ENCODE results near the gene MOV10. TPM values are rescaled to one million over a fixed set of nuclear protein-coding genes. Genes with fewer than 3 reads are reported as not detected.

MOV10 gene
- total and polyA plus RNA-seq, 9 of the 15 experiments (the other 6 are each of a cell fraction or from before 2014, with no cell fraction given), result 16.7 to 105 (median 49.5) TPM

- no peak for TF ChIP-seq CREB3L1 (IDR thresholded peaks at IDR 0.05; ENCODE audit: borderline replicate concordance, low read depth)
- no peak for TF ChIP-seq ZNF764 (CRISPR knock-in tag; IDR thresholded peaks at IDR 0.05; ENCODE audit: low read depth)
- TF ChIP-seq CTBP1 (IDR thresholded peaks at IDR 0.05; ENCODE audit: borderline replicate concordance), result peak; percentile 60
- no peak for TF ChIP-seq ELF4 (CRISPR knock-in tag; IDR thresholded peaks at IDR 0.05)
- no peak for TF ChIP-seq ID3 (CRISPR knock-in tag; IDR thresholded peaks at IDR 0.05)
- TF ChIP-seq ID3 (tag; IDR thresholded peaks at IDR 0.05), result no peak
- TF ChIP-seq, protein P1, sequence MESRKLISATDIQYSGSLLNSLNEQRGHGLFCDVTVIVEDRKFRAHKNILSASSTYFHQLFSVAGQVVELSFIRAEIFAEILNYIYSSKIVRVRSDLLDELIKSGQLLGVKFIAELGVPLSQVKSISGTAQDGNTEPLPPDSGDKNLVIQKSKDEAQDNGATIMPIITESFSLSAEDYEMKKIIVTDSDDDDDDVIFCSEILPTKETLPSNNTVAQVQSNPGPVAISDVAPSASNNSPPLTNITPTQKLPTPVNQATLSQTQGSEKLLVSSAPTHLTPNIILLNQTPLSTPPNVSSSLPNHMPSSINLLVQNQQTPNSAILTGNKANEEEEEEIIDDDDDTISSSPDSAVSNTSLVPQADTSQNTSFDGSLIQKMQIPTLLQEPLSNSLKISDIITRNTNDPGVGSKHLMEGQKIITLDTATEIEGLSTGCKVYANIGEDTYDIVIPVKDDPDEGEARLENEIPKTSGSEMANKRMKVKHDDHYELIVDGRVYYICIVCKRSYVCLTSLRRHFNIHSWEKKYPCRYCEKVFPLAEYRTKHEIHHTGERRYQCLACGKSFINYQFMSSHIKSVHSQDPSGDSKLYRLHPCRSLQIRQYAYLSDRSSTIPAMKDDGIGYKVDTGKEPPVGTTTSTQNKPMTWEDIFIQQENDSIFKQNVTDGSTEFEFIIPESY (CRISPR knock-in tag; IDR thresholded peaks at IDR 0.05), result 0 out of 2 replicates have a peak, but pooled peaks have one; percentile 26
- peak; percentile 16 for TF ChIP-seq KDM5B (IDR thresholded peaks at IDR 0.05; ENCODE audit: insufficient replicate concordance, low read depth, low read length)
- TF ChIP-seq, protein P2, sequence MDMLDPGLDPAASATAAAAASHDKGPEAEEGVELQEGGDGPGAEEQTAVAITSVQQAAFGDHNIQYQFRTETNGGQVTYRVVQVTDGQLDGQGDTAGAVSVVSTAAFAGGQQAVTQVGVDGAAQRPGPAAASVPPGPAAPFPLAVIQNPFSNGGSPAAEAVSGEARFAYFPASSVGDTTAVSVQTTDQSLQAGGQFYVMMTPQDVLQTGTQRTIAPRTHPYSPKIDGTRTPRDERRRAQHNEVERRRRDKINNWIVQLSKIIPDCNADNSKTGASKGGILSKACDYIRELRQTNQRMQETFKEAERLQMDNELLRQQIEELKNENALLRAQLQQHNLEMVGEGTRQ (CRISPR knock-in tag; IDR thresholded peaks at IDR 0.05), result no peak
- no peak for TF ChIP-seq PTTG1 (tag; IDR thresholded peaks at IDR 0.05; ENCODE audit: low read depth)
- TF ChIP-seq, protein P3, sequence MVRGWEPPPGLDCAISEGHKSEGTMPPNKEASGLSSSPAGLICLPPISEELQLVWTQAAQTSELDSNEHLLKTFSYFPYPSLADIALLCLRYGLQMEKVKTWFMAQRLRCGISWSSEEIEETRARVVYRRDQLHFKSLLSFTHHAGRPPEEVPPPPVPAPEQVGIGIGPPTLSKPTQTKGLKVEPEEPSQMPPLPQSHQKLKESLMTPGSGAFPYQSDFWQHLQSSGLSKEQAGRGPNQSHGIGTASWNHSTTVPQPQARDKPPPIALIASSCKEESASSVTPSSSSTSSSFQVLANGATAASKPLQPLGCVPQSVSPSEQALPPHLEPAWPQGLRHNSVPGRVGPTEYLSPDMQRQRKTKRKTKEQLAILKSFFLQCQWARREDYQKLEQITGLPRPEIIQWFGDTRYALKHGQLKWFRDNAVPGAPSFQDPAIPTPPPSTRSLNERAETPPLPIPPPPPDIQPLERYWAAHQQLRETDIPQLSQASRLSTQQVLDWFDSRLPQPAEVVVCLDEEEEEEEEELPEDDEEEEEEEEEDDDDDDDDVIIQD (CRISPR knock-in tag; IDR thresholded peaks at IDR 0.05), result no peak
- TF ChIP-seq SOX6 (IDR thresholded peaks at IDR 0.05), result no peak; the same call in 1 of the 2 replicates
- 0 out of 2 replicates have a peak, but pooled peaks have one; percentile 14 for TF ChIP-seq DPF2 (IDR thresholded peaks at IDR 0.05)
- TF ChIP-seq KDM4B (IDR thresholded peaks at IDR 0.05; ENCODE audit: borderline replicate concordance in 2 of 2, low read depth in 1 of 2), result no peak
Observed at GRCh38 chr1:112713466-112714312, 39.2 kb downstream of the MOV10 start (continued).
